ENCODE measurements around the gene FAU. TPM values are rescaled to one million over a fixed set of nuclear protein-coding genes. Genes with fewer than 3 reads are reported as not detected.
A peak's percentile ranks its signal among the peaks of the same experiment; 100 is the strongest.

Gene FAU
- total RNA-seq, 1 experiment from 2014 or later = 1,001 TPM

DNA sequence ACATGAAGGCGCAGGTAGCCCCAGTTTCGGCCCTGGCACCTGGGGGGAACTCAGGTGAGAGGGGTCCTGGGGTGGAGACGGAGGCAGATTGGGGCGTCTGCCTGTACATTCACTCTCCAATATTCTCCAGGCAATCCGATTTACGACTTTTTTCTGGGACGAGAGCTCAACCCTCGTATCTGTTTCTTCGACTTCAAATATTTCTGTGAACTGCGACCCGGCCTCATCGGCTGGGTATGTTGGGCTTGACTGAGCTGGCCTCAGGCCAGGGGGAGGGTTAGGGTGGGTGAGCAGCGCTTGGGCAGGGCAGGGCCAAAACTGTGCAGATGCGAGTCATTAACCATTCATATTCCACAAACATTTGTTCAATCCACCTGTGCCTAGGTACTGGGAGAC lies 8.6 kb downstream of the FAU start:
- no peaks in the 10 kb centered on the region for H3K9me3 ChIP-seq (ENCODE audit: control insufficient read depth, insufficient read depth, low read depth, low read length)
- H3K4me3 ChIP-seq (ENCODE audit: low read depth in 2 of 2, low read length in 2 of 2) = peak overlapping the region; percentile 72 to 93
- peaks cover 30% of the 10 kb centered on the region for H3K4me1 ChIP-seq (ENCODE audit: control insufficient read depth, insufficient read depth, low read length)
- no peak for ATAC-seq
- peak overlapping the region; percentile 79 for H3K27ac ChIP-seq (ENCODE audit: low read length)
- POLR2A ChIA-PET = no interaction called here
- BruUV-seq (replicated peaks) = no TSS peak
- intact Hi-C loops (cut with micrococcal nuclease; ENCODE audit: unreplicated experiment) = loop anchor here (10.0 kb wide), 1 partner anchor 269 kb away; the partner anchor contains the start of gene CDC42BPG
- TF ChIP-seq SIN3A (IDR thresholded peaks at IDR 0.05; ENCODE audit: borderline replicate concordance, insufficient read depth, low read depth, low read length) (no peak), POLR2AphosphoS5 (IDR thresholded peaks at IDR 0.05; ENCODE audit: low read depth, low read length) (no peak), REST (IDR thresholded peaks at IDR 0.05; ENCODE audit: insufficient read depth in 1 of 2, low read depth in 2 of 2, low read length in 1 of 2) (no peak), CTCF (IDR thresholded peaks at IDR 0.05) (no peak), TCF7L2 (IDR thresholded peaks at IDR 0.05; ENCODE audit: low read depth, low read length) (no peak; the same call in 1 of the 2 replicates)
- CTCF ChIA-PET = interaction anchor here (0.7 kb wide), 1 partner anchor 203 kb away, joined by 3 read pairs; no protein-coding TSS in a partner anchor
- no peak for DNase-seq (ENCODE audit: low read depth, low spot score)
- in situ Hi-C loops (cut with HindIII; ENCODE audit: low pct_unique_long_range_greater_than_20kb, low sequenced_read_pairs) = no loop called here
- H3K27me3 ChIP-seq (ENCODE audit: control insufficient read depth, insufficient read depth, low read length) = no peaks in the 10 kb centered on the region
- no peaks in the 10 kb centered on the region for H3K36me3 ChIP-seq (ENCODE audit: control insufficient read depth, insufficient read depth, low read length)

- peak; percentile 22 for DNase-seq (ENCODE audit: low read depth, low spot score)
- Histone ChIP-seq H3K4me3 (ENCODE audit: low read depth in 2 of 2, low read length in 2 of 2) (peak overlapping the region; percentile 72 to 93), H3K4me1 (ENCODE audit: control insufficient read depth, insufficient read depth, low read length) (peaks cover 30% of the 10 kb centered on the region), H3K9me3 (ENCODE audit: control insufficient read depth, insufficient read depth, low read depth, low read length) (no peaks in the 10 kb centered on the region), H3K27ac (ENCODE audit: low read length) (peak overlapping the region; percentile 79), H3K36me3 (ENCODE audit: control insufficient read depth, insufficient read depth, low read length) (no peaks in the 10 kb centered on the region), H3K27me3 (ENCODE audit: control insufficient read depth, insufficient read depth, low read length) (no peaks in the 10 kb centered on the region)
- CTCF ChIA-PET = interaction anchor here (0.7 to 0.9 kb wide), 3 partner anchors 111 to 204 kb away, joined by 3 read pairs; no protein-coding TSS in a partner anchor
- BruUV-seq (replicated peaks) = no TSS peak
- intact Hi-C loops (cut with micrococcal nuclease; ENCODE audit: unreplicated experiment) (loop anchor here (10.0 kb wide), 1 partner anchor 268 kb away; the partner anchor contains the start of gene CDC42BPG), in situ Hi-C loops (cut with HindIII; ENCODE audit: low pct_unique_long_range_greater_than_20kb, low sequenced_read_pairs) (no loop called here)
- peak; percentile 36 for ATAC-seq
- POLR2A ChIA-PET = no interaction called here
- no peak; the same call in 1 of the 2 replicates for TF ChIP-seq SIN3A (IDR thresholded peaks at IDR 0.05; ENCODE audit: borderline replicate concordance, insufficient read depth, low read depth, low read length)
- TF ChIP-seq CTCF (IDR thresholded peaks at IDR 0.05) = peak; percentile 99
- peak; percentile 39; the same call in 1 of the 2 replicates for TF ChIP-seq TCF7L2 (IDR thresholded peaks at IDR 0.05; ENCODE audit: low read depth, low read length)
- TF ChIP-seq POLR2AphosphoS5 (IDR thresholded peaks at IDR 0.05; ENCODE audit: low read depth, low read length) = peak; percentile 68; the same call in 1 of the 2 replicates
These were observed 9.2 kb downstream of the FAU start for GRCh38 chr11:65112546-65113360.

Measured in Panc1 (cell line).